BE2C (cell line): ENCODE results near the gene OR56B4. TPM values are rescaled to one million over a fixed set of nuclear protein-coding genes. Genes with fewer than 3 reads are reported as not detected.
"Not testable (repeated sequence)": the region's sequence is repeated elsewhere in the genome, so short reads cannot be mapped to it uniquely, and the experiment has no call there.

Experiments
- DNase-seq: peaks from one replicate; pipeline ENCODE4 v3.0.0-alpha.2; 2020
- H3K27me3 ChIP-seq: fragments of 250-450 bp; sonication (Bioruptor Pico); 2 replicates; pipeline ENCODE4 v1.5.1; 2020; ENCODE audit warnings: mild to moderate bottlenecking
- H3K36me3 ChIP-seq: fragments of 250-450 bp; sonication (Bioruptor Pico); 2 replicates; pipeline ENCODE4 v1.5.1; 2020; ENCODE audit warnings: mild to moderate bottlenecking
- H3K4me1 ChIP-seq: fragments of 250-450 bp; sonication (Bioruptor Pico); 2 replicates; pipeline ENCODE4 v1.5.1; 2020
- H3K4me3 ChIP-seq: 2 replicates; pipeline ENCODE4 v1.5.1; 2011; ENCODE audit warnings: low read depth, low read length
- H3K9me3 ChIP-seq: fragments of 250-450 bp; sonication (Bioruptor Pico); 2 replicates; pipeline ENCODE4 v1.5.1; 2020
- polyA plus RNA-seq: library from polyadenylated mRNA; unstranded; fragments of >200 nt; gene quantifications from one replicate; pipeline ENCODE4 v1.2.1, GENCODE V29; 2012; ENCODE audit warnings: low read depth, missing spikeins; ENCODE audit not compliant: insufficient read length, insufficient read depth
- TF ChIP-seq, protein P1 (sequence below): IDR thresholded peaks from 2 replicates; pipeline ENCODE4 v1.5.1; 2012; ENCODE audit warnings: mild to moderate bottlenecking, low read depth, low read length

OR56B4 gene, protein sequence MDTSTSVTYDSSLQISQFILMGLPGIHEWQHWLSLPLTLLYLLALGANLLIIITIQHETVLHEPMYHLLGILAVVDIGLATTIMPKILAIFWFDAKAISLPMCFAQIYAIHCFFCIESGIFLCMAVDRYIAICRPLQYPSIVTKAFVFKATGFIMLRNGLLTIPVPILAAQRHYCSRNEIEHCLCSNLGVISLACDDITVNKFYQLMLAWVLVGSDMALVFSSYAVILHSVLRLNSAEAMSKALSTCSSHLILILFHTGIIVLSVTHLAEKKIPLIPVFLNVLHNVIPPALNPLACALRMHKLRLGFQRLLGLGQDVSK
- polyA plus RNA-seq = not detected

DNA sequence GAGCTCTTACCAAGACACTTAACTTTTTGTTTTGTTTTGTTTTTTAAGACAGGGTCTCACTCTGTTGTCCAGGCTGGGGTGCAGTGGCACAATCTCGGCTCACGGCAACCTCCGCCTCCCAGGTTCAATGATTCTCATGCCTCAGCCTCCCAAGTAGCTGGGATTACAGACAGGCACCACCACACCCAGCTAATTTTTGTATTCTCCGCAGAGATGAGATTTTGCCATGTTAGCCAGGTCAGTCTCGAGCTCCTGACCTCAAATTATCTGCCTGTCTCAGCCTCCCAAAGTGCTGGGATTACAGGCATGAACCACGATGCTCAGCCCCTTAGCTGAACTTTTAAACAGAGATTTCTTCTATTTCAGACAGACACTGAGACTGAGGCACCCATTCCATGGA lies at the start of gene OR56B4:
Gene OR56B4 (plus strand): TSS at position 301 of the 400 bp plus-strand sequence. CDS start 95 bp downstream, at position 396.
- not testable (repeated sequence) for H3K27me3 ChIP-seq, H3K4me1 ChIP-seq, H3K9me3 ChIP-seq, DNase-seq, H3K36me3 ChIP-seq, H3K4me3 ChIP-seq

GRCh38 chr11:6061475-6061874 lies 46.0 kb upstream of the OR56B4 start:
- Histone ChIP-seq H3K27me3 (no peaks in the 10 kb centered on the region), H3K4me3 (no peak overlapping the region), H3K9me3 (no peaks in the 10 kb centered on the region), H3K36me3 (no peaks in the 10 kb centered on the region), H3K4me1 (no peaks in the 10 kb centered on the region)
- no peak for DNase-seq
- TF ChIP-seq, protein P1, sequence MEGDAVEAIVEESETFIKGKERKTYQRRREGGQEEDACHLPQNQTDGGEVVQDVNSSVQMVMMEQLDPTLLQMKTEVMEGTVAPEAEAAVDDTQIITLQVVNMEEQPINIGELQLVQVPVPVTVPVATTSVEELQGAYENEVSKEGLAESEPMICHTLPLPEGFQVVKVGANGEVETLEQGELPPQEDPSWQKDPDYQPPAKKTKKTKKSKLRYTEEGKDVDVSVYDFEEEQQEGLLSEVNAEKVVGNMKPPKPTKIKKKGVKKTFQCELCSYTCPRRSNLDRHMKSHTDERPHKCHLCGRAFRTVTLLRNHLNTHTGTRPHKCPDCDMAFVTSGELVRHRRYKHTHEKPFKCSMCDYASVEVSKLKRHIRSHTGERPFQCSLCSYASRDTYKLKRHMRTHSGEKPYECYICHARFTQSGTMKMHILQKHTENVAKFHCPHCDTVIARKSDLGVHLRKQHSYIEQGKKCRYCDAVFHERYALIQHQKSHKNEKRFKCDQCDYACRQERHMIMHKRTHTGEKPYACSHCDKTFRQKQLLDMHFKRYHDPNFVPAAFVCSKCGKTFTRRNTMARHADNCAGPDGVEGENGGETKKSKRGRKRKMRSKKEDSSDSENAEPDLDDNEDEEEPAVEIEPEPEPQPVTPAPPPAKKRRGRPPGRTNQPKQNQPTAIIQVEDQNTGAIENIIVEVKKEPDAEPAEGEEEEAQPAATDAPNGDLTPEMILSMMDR = no peak

DNA sequence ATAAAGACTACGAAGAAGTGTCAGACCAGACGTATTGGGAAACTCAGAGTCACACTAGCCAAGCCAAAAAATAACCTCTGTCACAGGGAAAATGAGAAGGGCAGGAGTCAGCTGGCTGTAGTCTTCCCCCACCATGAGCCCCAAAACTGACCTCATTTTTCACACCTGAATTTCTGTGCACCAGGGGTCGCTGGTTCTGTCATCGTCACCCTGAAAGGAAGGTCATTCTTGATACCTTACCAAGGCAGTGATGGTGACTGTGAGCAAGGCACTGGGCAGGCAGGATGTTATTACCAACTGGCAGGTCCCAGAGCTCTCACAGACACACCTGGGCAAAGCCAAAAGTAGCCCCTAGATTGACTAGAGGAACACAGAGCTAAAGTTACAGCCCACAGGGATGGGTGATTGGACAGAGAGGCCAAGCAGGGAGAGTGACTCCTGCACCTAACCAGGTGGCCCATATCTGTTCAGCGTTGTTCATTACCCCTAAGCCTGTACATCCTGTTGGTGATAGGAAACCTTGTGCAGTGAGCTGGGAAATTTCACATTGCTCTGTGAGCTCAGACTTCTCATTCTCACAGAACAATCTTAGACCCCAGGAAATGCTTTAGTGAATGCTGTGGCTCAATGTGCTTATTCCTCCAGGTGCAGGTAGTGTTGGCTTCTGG lies 44.7 kb upstream of the OR56B4 start:
- Histone ChIP-seq H3K4me3 (no peak overlapping the region), H3K36me3 (no peaks in the 10 kb centered on the region), H3K4me1 (no peaks in the 10 kb centered on the region), H3K9me3 (no peaks in the 10 kb centered on the region), H3K27me3 (no peaks in the 10 kb centered on the region)
- TF ChIP-seq, protein P1 = no peak
- DNase-seq = no peak

GRCh38 chr11:6067502-6067901 lies 40.0 kb upstream of the OR56B4 start:
- TF ChIP-seq, protein P1 = no peak
- no peaks in the 10 kb centered on the region for H3K4me1 ChIP-seq
- no peak overlapping the region for H3K4me3 ChIP-seq
- DNase-seq = no peak
- H3K9me3 ChIP-seq = no peaks in the 10 kb centered on the region
- H3K27me3 ChIP-seq = no peaks in the 10 kb centered on the region
- H3K36me3 ChIP-seq = no peaks in the 10 kb centered on the region

- not testable (repeated sequence) for H3K4me3 ChIP-seq, H3K36me3 ChIP-seq, H3K9me3 ChIP-seq, DNase-seq, H3K4me1 ChIP-seq, H3K27me3 ChIP-seq
These were observed 31.0 kb upstream of the OR56B4 start for GRCh38 chr11:6076443-6076842.

GRCh38 chr11:6077723-6078122 lies 29.8 kb upstream of the OR56B4 start:
- Histone ChIP-seq H3K9me3 (no peaks in the 10 kb centered on the region), H3K4me3 (no peak overlapping the region), H3K4me1 (no peaks in the 10 kb centered on the region), H3K36me3 (no peaks in the 10 kb centered on the region), H3K27me3 (no peaks in the 10 kb centered on the region)
- no peak for DNase-seq
- TF ChIP-seq, protein P1 = no peak

- DNase-seq = no peak
- TF ChIP-seq, protein P1 = no peak
- H3K4me3 ChIP-seq = no peak overlapping the region
- no peaks in the 10 kb centered on the region for H3K36me3 ChIP-seq
- no peaks in the 10 kb centered on the region for H3K9me3 ChIP-seq
- H3K4me1 ChIP-seq = no peaks in the 10 kb centered on the region
- no peaks in the 10 kb centered on the region for H3K27me3 ChIP-seq
These were observed 28.0 kb upstream of the OR56B4 start for GRCh38 chr11:6079463-6079862.
